Measurements from ENCODE around the gene APOL6.

GRCh38 chr22:35688913-35689675 lies 40.8 kb downstream of the APOL6 start:
- TF ChIP-seq STAT6 (CRISPR knock-in tag; IDR thresholded peaks at IDR 0.05) (no peak), GABPA (tag; conservative IDR thresholded peaks at IDR 0.05; ENCODE audit: low read depth) (no peak), STAT5B (CRISPR knock-in tag; IDR thresholded peaks at IDR 0.05) (no peak), ZNF121 (CRISPR knock-in tag; conservative IDR thresholded peaks at IDR 0.05) (no peak), JUN (IDR thresholded peaks at IDR 0.05; ENCODE audit: borderline replicate concordance, low read depth, low read length) (no peak), JUN (CRISPR knock-in tag; IDR thresholded peaks at IDR 0.05; ENCODE audit: borderline replicate concordance) (no peak), MCM5 (IDR thresholded peaks at IDR 0.05; ENCODE audit: low read depth) (no peak), ATF2 (CRISPR knock-in tag; IDR thresholded peaks at IDR 0.05) (no peak), ARID3A (IDR thresholded peaks at IDR 0.05; ENCODE audit: borderline replicate concordance, low read depth, low read length) (no peak)
